HG02852 (cell line): ENCODE measurements around the gene PLGRKT.
A peak's percentile ranks its signal among the peaks of the same experiment; 100 is the strongest.
"Not testable (repeated sequence)": the region's sequence is repeated elsewhere in the genome, so short reads cannot be mapped to it uniquely, and the experiment has no call there.

Experiments used
- ATAC-seq: cut with Tn5 transposase; IDR thresholded peaks from one replicate; pipeline ENCODE4 v1.9.1; 2021; ENCODE audit warnings: mild to moderate bottlenecking, moderate library complexity; ENCODE audit not compliant: unreplicated experiment

PLGRKT gene

GRCh38 chr9:5453004-5453403, 15.3 kb upstream of the PLGRKT start:
- no peak for ATAC-seq

- no peak for ATAC-seq
Measured at GRCh38 chr9:5452286-5452609, 14.5 kb upstream of the PLGRKT start.

GRCh38 chr9:5450359-5451091, 12.8 kb upstream of the PLGRKT start, which contains the start of gene CD274:
Gene CD274, plus strand, starts transcription at chr9:5450542. Its CDS starts 5,572 bp downstream, at chr9:5456114.
- ATAC-seq, result peak; percentile 62

GRCh38 chr9:5449521-5450358, 12.0 kb upstream of the PLGRKT start:
- no peak for ATAC-seq

GRCh38 chr9:5448461-5449435, 11.0 kb upstream of the PLGRKT start:
- no peak for ATAC-seq

GRCh38 chr9:5448016-5448415, 10.3 kb upstream of the PLGRKT start:
- ATAC-seq, result no peak

GRCh38 chr9:5447337-5447736, 9.6 kb upstream of the PLGRKT start:
- no peak for ATAC-seq

GRCh38 chr9:5446451-5447236, 8.9 kb upstream of the PLGRKT start:
- ATAC-seq, result no peak

GRCh38 chr9:5445886-5446285, 8.2 kb upstream of the PLGRKT start:
- ATAC-seq, result no peak

GRCh38 chr9:5445096-5445495, 7.4 kb upstream of the PLGRKT start:
- ATAC-seq, result not testable (repeated sequence)

- no peak for ATAC-seq
Measured at GRCh38 chr9:5443850-5444249, 6.1 kb upstream of the PLGRKT start.

- no peak for ATAC-seq
Measured at GRCh38 chr9:5442400-5443011, 4.8 kb upstream of the PLGRKT start.

- no peak for ATAC-seq
Measured at GRCh38 chr9:5441043-5441442, 3.3 kb upstream of the PLGRKT start.

- ATAC-seq, result no peak
Measured at GRCh38 chr9:5440426-5440825, 2.7 kb upstream of the PLGRKT start.

- ATAC-seq, result peak; percentile 59
Measured at GRCh38 chr9:5438301-5439162, 807 bp upstream of the PLGRKT start.

GRCh38 chr9:5436441-5436840, 1.3 kb downstream of the PLGRKT start:
- no peak for ATAC-seq

GRCh38 chr9:5435912-5436311, 1.8 kb downstream of the PLGRKT start:
- no peak for ATAC-seq

GRCh38 chr9:5433841-5434810, 3.6 kb downstream of the PLGRKT start:
- ATAC-seq, result not testable (repeated sequence)
